SHP77 treated with DMSO at 0.1 percent for 48 hours (cell line): ENCODE measurements around the gene HSPE1.
"Not testable (repeated sequence)": the region's sequence is repeated elsewhere in the genome, so short reads cannot be mapped to it uniquely, and the experiment has no call there.

ENCODE experiments used
- DNase-seq: peaks from one replicate; lab custom pipeline; 2025; lab: John Stamatoyannopoulos, UW

HSPE1 gene

GRCh38 chr2:197498235-197498936 lies 1.8 kb upstream of the HSPE1 start:
- no peak for DNase-seq

DNA sequence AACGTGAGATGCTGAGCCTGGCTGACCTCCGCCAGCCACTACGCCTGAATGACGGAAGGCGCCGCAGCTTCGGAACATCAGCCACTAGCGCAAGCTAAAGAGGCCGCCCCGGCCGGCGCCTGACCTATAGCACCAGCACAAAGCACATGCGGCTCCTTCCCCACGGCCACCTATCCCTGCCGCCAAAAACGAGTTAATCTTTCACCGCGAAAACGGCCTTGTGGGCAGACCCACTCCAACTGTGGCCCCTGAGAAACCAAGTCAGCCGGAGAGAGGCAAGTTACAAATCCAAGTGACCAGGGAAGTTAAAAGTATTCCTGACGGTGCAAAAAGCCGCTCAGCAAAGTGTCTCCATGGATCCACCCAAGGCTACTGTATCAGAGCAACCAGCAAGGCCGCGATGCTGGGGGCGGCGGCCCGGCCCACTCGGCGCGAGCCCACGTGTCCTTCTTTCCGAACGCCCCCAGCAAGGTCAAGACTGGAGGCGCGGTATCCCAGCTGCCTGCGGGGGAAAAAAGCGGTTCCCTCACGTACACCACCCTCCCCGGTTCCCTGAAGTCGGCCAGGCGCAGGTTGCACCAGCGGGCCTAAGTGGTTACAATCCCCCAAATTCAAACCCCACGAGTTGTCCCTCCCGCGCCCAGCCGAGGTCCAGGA lies 1.1 kb upstream of the HSPE1 start:
- DNase-seq, result no peak

GRCh38 chr2:197500503-197501131 lies 438 bp downstream of the HSPE1 start:
- DNase-seq, result no peak

- no peak for DNase-seq
Observed at GRCh38 chr2:197502201-197502600, 2.0 kb downstream of the HSPE1 start.

- no peak for DNase-seq
Observed at GRCh38 chr2:197502685-197503084, 2.5 kb downstream of the HSPE1 start.

GRCh38 chr2:197504000-197504399 lies 3.8 kb downstream of the HSPE1 start:
- no peak for DNase-seq

DNA sequence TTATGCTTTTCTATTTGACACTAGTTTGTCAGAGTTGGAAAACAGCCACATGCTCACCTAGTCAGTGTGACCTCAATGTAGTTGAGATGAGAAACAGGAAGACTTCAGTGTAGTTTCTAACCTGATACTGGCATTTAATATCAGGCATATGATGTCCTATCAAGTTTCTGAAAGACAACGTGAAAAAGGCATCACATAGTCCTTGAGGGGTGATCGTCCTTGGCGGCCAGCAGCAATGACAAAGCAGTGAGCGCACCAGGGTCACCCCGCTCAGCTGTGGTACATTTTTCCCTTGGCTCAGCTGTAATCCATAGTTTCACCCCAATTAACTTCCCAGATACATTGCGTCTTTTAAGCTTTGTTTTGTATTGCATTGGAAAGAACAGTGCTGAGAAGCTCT lies 4.3 kb downstream of the HSPE1 start:
- DNase-seq, result no peak

DNA sequence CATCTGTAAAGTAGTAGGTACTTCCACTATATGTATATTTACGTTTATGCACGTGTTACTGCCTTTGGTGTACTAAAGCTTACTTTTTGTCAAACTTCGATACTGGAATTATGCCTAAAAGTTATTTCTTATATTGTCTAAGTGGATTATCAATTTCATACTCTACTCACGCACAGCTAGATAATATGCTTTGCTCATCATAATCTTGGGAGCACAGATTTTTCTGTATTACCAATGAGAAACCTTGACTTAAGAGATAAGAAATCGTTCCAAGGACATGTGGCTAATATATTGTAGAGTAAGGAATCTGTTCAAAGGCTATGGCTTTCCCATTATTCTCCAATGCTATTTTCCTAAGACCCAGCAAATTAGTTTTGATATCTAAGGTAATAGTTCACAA lies 6.5 kb downstream of the HSPE1 start:
- no peak for DNase-seq

DNA sequence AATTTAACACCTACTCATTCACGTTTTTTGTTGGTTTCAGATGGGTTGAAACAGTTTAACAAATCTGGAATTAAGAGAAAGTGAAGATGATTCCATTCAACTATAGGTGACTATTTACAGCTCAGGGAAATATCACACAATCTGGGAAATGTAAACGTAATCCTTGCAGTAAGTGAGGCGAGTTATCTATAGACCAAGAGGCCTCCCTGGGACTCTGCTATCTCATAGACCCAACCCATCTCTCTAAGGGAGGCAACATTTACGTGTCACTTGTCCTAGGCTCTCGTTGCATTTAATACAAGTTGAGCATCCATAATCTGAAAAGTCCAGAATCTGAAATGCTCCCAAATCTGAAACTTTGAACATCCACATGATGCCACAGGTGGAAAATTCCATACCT lies 13.7 kb downstream of the HSPE1 start:
- DNase-seq, result no peak

- peak; percentile 5 for DNase-seq
Observed at GRCh38 chr2:197514754-197515153, 14.6 kb downstream of the HSPE1 start.

- no peak for DNase-seq
Observed at GRCh38 chr2:197515315-197515738, 15.1 kb downstream of the HSPE1 start.

DNA sequence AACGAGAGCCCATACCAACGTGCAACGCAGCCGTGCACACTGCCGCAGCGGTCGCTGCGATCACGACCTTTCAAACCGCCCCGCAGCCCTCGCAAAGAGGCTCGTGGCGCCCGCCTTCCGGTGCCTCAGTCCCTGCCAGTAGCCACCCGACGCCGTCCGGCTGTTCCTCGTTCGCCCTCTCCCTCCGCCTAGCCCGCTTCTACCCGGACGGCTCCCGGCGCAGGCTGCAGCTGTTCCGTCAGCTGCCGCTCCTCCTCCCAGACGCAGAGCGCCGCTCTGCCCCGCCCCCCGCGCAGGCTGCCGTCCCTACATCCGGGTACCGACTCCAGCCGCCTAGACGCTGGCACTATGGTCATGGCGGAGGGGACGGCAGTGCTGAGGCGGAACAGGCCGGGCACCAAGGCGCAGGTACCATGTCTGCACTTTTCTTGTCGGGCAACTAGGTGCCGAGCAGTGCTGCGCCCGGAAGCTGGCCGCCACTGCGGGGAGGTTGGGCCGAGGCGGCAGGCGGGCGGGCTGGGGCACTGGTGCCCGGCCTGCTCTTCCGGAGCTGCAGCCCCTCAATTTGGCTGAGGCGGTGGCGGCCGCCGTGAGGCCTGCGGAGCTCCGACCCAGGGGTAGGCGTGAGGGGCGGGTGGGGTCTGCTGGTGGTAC lies 15.7 kb downstream of the HSPE1 start, which contains the start of gene MOB4:
Gene MOB4 (plus strand): TSS at position 328 of the 654 bp plus-strand sequence. CDS start 21 bp downstream, at position 349.
- DNase-seq, result peak; percentile 80

GRCh38 chr2:197516393-197516761 lies 16.2 kb downstream of the HSPE1 start:
- no peak for DNase-seq

DNA sequence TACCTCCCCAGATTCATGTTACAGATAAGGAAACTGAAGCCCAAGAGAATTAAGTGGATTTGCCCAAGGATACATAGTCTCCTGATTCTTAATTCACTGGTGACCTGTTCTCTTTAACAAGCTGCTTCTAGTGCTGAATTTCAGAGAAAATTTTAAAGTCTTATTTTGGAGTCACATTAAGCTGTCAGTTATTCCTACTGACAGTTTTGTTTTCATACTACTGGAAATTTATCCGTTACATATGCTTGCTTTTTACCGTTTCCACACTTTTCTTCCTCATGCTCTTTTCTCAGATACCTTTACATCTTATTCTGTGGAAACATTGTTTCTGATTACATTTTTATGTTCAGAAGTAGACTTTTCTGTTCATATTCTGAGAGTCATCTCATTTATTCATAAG lies 17.0 kb downstream of the HSPE1 start:
- no peak for DNase-seq

GRCh38 chr2:197538412-197538811 lies 38.2 kb downstream of the HSPE1 start:
- no peak for DNase-seq

GRCh38 chr2:197539734-197540133 lies 39.6 kb downstream of the HSPE1 start:
- DNase-seq, result no peak

- no peak for DNase-seq
Observed at GRCh38 chr2:197543206-197543605, 43.0 kb downstream of the HSPE1 start.

DNA sequence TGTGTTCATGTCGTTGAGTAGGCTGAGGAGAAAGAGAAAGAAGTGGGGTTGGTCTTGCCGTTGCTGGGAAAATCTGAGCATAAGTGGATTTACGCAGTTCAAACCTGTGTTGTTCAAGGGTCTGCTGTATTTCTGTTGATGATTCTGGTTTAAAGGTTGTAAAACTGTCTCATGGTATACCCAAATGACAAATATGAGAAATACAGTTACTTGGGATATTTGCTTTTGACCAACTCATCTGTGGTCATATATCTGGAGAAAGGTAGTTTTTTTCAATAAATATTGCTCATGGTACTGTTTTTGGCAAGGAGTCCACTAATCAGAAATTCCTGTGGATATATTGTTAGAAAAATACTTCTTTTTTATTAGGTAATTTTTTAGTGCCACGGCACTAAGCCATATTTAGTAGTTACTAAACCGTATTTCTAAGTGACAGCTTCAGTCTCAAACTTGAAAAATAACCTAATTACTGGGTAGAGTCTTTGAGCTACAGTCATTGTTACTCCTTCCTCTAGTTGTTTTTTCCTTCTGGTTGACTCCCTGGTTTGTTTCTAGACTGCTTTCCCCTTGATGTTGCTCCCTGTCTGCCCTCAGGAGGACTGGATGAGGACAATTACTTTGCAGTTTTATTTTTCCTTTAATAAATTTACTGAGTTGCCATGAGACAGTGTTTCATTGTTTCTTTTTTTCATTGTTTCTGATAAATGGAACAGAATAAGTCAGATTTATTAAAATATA lies 47.2 kb downstream of the HSPE1 start:
- DNase-seq, result no peak

- no peak for DNase-seq
Observed at GRCh38 chr2:197548582-197548981, 48.4 kb downstream of the HSPE1 start.

GRCh38 chr2:197551260-197551659 lies 51.1 kb downstream of the HSPE1 start:
- not testable (repeated sequence) for DNase-seq
